Measurements from ENCODE around the gene MYO1D. TPM values are rescaled to one million over a fixed set of nuclear protein-coding genes. Genes with fewer than 3 reads are reported as not detected.

MYO1D gene
- total RNA-seq, 1 donor from 2014 or later = 5.5 TPM

DNA sequence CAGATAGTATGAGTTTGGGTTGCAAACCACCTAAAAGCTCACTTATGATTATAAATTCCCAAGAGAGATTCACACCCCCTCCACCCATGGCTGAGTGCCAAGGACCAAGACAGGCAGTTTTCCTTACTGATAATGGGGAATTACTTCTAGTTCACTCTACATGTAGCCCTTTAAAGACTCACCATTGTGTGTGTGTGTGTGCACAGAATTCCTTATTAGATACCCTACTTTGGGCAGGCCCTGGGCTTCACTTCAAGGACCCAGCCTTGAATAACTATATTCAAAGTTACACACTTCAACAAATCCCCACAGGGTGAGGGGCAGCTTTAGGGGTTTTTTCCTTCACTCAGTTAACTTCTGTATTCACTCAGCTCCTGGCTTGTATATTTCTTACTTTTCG is 143.5 kb downstream of the MYO1D start:
- no peaks in the 10 kb centered on the region for H3K27me3 ChIP-seq (ENCODE audit: low read depth)
- H3K4me1 ChIP-seq = no peaks in the 10 kb centered on the region
- no peak overlapping the region for H3K27ac ChIP-seq (replicated peaks)
- H3K36me3 ChIP-seq = peaks cover 10% of the 10 kb centered on the region
- TF ChIP-seq, protein P1, sequence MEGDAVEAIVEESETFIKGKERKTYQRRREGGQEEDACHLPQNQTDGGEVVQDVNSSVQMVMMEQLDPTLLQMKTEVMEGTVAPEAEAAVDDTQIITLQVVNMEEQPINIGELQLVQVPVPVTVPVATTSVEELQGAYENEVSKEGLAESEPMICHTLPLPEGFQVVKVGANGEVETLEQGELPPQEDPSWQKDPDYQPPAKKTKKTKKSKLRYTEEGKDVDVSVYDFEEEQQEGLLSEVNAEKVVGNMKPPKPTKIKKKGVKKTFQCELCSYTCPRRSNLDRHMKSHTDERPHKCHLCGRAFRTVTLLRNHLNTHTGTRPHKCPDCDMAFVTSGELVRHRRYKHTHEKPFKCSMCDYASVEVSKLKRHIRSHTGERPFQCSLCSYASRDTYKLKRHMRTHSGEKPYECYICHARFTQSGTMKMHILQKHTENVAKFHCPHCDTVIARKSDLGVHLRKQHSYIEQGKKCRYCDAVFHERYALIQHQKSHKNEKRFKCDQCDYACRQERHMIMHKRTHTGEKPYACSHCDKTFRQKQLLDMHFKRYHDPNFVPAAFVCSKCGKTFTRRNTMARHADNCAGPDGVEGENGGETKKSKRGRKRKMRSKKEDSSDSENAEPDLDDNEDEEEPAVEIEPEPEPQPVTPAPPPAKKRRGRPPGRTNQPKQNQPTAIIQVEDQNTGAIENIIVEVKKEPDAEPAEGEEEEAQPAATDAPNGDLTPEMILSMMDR (IDR thresholded peaks at IDR 0.05; ENCODE audit: borderline replicate concordance) = no peak
- DNase-seq = no peak
- intact Hi-C loops (cut with micrococcal nuclease) = no loop called here
- H3K4me3 ChIP-seq = no peak overlapping the region
- H3K9me3 ChIP-seq (replicated peaks) = no peaks in the 10 kb centered on the region

- Histone ChIP-seq H3K27ac (replicated peaks) (no peak overlapping the region), H3K9me3 (replicated peaks) (no peaks in the 10 kb centered on the region), H3K27me3 (ENCODE audit: low read depth) (no peaks in the 10 kb centered on the region), H3K4me1 (no peaks in the 10 kb centered on the region), H3K36me3 (peaks cover 10% of the 10 kb centered on the region), H3K4me3 (no peak overlapping the region)
- DNase-seq = no peak
- TF ChIP-seq, protein P1 (IDR thresholded peaks at IDR 0.05; ENCODE audit: borderline replicate concordance) = no peak
- intact Hi-C loops (cut with micrococcal nuclease) = no loop called here
Observed at GRCh38 chr17:32732900-32733299, 144.0 kb downstream of the MYO1D start.

DNA sequence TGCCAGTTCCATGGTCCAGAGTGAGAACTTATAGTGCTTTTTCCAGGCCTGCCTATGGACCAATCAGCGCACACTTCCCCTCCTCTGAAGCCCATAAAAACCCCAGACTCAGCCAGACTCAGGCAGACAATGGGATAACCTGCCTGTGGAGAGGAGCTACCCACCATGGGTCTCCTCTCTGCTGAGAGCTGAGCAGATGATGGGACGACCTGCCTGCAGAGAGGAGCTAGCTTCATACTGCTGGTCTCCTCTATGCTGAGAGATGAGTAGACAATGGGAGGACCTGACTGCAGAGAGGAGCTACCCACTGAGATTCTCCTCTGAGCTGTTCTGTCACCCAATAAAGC is 144.7 kb downstream of the MYO1D start:
- H3K4me3 ChIP-seq = no peak overlapping the region
- no peak for DNase-seq
- H3K9me3 ChIP-seq (replicated peaks) = no peaks in the 10 kb centered on the region
- no peaks in the 10 kb centered on the region for H3K27me3 ChIP-seq (ENCODE audit: low read depth)
- H3K27ac ChIP-seq (replicated peaks) = no peak overlapping the region
- TF ChIP-seq, protein P1 (IDR thresholded peaks at IDR 0.05; ENCODE audit: borderline replicate concordance) = no peak
- H3K4me1 ChIP-seq = no peaks in the 10 kb centered on the region
- peaks cover 10% of the 10 kb centered on the region for H3K36me3 ChIP-seq
- intact Hi-C loops (cut with micrococcal nuclease) = no loop called here

GRCh38 chr17:32731556-32732295 is 145.2 kb downstream of the MYO1D start:
- Histone ChIP-seq H3K36me3 (peaks cover 10% of the 10 kb centered on the region), H3K27me3 (ENCODE audit: low read depth) (no peaks in the 10 kb centered on the region), H3K9me3 (replicated peaks) (no peaks in the 10 kb centered on the region), H3K27ac (replicated peaks) (no peak overlapping the region), H3K4me1 (no peaks in the 10 kb centered on the region), H3K4me3 (no peak overlapping the region)
- TF ChIP-seq, protein P1 (IDR thresholded peaks at IDR 0.05; ENCODE audit: borderline replicate concordance) = no peak
- intact Hi-C loops (cut with micrococcal nuclease) = no loop called here
- DNase-seq = no peak

DNA sequence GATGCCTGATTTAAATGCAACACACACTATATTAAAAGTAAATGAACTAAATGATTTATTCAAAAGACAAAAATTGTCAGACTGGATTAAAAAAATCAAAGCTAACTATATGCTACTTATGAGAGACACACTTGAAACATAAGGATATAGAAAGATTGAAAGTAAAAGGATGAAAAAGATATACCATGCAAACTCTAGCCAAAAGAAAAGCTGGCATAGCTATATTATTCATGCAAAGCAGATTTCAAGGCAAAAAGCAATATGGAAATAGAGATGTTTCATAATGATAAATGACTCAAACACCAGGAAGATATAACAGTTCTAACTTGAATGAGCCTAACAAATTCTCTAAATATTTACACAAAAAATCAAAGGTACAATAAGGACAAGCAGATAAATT is 149.2 kb downstream of the MYO1D start:
- Histone ChIP-seq H3K27ac (replicated peaks) (no peak overlapping the region), H3K27me3 (ENCODE audit: low read depth) (no peaks in the 10 kb centered on the region), H3K9me3 (replicated peaks) (peaks cover 6% of the 10 kb centered on the region), H3K4me1 (no peaks in the 10 kb centered on the region), H3K4me3 (no peak overlapping the region), H3K36me3 (peaks cover 18% of the 10 kb centered on the region)
- TF ChIP-seq, protein P1 (IDR thresholded peaks at IDR 0.05; ENCODE audit: borderline replicate concordance) = no peak
- intact Hi-C loops (cut with micrococcal nuclease) = no loop called here
- DNase-seq = no peak

Data from left ventricle myocardium inferior (tissue), 1 donor.